NCI-H2081 (cell line): Measurements from ENCODE around the gene ERVMER34-1.

Source experiments
- DNase-seq, 2 experiments: peaks; one replicate each; lab custom pipeline; 2025; lab: John Stamatoyannopoulos, UW

ERVMER34-1 gene

DNA sequence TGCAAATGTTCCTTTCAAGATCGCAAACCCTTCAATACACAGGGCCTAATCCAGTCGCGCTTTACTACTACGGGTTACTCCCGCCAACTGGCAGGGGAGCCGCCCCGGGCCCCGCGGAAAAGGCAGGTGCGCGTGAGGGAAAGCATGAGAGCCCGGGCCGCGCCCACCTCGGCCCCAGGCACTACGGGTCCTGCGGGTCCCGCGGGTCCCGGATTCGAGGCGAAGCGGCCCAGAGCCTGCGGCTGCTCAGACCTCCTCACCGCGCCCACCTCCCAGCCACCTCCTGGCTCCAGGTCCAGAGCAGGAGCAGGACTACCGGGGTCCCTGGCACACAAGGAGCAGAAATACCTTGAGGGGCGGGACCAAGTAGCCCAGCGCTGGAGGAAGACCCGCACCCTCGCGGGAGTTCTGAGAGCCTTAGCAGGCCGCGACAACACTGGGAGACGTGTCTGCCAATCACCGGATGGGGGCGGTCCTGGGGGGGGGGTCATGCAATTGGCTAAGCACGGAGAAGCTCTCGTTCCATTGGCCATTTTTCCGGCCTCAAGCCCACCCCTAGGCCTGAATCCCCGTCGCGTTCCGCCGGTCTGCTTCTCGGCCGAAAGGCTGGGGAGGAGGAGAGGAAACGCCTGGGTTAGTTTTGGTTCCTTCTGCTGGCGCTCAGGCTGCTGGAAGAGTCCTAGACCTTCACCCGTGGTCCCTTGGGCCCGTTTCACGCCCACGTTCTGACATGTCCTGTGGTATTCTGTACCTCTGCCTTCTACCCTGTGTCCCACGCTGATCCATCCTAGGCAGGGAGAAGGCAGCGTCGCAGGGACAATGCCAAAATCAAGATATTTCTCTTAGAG, 29.0 kb downstream of the ERVMER34-1 start:
- DNase-seq = peak; percentile 95 to 98

DNA sequence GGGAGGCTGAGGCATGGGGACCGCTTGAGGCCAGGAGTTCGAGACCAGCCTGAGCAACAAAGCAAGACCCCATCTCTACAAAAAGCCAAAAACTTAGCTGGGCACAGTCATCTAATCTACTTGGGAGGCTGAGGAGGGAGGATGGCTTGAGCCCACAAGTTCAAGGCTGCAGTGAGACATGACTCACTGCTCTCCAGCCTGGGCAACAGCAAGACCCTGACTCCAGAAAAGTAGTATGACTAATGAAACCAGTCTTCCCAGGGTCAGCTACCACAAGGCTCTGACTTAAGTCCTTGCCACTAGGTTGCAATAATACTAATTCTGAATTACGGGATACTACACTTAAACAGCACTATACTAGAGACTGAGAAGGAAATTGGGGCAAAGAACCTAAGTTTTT, 33.1 kb downstream of the ERVMER34-1 start:
- no peak for DNase-seq

DNA sequence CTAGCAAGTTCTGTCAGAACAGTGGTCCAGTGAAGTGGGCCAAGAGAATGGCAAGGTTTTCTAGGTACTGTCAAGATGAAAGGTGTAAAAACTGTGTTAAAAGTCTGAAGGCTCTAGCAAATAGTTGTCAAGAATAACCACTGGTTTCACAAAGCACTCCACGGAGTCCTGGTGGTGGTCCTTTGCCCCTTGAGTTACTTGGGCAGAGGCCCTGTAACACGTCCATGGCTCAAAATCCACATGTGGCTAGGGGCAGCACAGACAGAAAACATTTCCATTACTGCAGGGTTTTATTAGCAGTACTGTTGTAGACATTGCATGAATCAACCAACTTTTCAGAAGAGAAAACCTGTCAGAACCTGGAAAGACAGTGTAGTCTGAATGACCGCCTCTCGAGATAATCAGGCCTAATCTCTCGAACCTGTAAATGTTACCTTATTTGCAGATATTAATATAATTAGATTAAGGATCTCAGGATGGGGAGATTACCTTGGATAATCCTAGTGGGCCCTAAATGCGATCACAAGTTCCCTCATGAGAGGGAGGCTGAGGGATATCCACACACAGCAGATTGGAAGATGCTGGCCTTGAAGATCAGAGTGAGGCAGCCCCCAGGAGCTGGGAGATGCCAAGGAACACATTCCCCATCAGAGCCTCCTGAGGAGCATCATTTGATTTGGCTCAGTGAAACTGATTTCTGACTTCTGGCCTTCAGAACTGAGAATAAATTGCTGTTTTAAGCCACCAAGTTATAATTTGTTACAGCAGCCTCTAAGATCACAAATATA, 34.7 kb downstream of the ERVMER34-1 start:
- no peak for DNase-seq

DNA sequence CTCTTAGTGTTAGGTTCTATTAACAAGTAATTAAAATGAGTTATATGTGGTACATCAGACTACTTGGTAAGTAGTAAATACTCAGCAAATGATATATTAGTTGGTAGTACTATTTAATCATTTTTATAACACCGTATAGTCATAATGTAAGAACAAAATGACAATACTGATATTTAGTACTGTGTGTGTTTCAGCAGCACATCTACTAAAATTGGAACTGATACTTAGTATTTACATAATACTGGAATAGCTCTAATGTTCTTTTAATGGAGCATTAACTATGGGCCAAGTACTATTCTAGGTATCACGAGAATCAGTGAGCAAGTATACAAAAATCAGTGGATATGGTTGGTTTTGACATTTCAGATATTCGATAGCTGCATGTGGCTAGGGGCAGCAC, 35.3 kb downstream of the ERVMER34-1 start:
- DNase-seq = no peak

DNA sequence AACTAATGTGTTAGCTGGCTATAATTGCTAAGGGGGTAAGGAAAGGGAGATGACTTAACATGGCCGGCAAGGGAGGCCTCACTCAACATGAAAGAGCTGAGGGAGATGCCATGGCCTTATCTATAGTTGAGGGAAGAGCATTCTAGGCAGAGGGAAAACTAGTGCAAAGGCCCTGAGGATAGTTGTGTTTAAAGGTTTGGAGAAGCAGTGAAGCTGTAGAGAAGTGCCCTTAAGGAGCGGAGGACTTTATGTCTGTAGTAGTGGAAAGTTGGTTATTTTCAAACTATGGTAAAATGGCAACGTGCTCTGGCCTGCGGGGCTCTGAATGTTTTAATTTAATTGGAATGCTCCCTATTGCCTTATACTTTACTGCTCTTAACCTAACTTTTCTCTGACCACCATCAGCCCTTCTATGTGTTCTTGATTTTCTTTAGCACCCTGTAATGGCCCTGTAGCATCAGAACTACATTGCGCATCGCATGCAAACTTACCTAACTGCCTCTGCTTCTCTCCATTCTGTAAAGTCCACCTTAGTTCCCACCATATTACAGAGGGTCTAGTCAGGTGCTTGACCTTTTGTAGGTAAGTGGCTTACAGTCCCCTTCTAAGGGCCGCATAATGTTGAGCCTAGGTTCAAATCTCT, 35.8 kb downstream of the ERVMER34-1 start:
- DNase-seq = no peak

DNA sequence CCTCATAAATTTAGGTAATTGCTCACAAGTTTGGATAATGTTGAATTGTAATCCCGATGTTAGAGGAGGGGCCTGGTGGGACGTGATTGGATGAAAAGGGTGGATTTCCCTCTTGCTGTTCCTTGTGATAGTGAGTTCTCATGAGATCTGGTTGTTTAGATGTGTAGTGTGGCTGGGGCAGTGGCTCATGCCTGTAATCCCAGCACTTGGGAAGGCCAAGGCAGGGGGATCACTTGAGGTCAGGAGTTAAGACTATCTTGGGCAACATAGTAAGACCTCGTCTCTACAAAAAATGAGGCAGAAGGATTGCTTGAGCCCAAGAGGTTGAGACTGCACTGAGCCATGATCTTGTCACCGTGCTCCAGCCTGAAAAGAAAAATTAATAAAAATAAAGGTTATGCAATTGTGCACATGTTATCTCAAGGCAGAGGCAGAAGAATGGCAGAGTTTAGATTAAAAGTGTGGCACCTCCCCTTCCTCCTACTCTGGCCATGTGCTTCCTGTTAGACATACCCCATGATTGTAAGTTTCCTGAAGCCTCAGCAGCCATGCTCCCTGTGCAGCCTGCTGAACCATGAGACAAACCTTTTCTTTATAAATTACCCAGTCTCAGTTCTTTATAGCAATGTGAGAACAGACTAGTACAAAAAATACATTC, 36.5 kb downstream of the ERVMER34-1 start:
- no peak for DNase-seq

DNA sequence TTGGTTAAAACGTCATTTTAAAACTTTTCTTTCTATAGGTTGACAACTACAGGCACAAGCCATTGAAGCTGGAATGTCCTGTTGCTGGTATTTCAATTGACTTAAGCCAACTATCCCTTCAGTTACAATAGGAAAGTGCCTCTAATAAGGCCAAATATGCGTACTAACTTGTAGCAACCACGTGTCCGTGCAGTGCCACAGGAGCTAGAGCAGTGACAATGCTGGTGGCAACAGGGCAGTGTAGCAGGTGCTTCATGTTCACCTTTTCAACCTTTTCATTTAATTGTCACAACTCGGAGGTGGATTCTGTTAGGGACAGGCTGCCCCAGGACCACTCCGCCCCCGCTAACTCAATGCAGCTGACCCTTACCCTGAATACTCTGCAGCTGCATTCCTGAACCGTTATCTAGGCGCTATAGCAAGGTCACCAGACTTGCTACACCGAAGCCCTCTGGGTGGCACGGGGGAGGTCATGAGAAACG, 37.7 kb downstream of the ERVMER34-1 start:
- DNase-seq = no peak

DNA sequence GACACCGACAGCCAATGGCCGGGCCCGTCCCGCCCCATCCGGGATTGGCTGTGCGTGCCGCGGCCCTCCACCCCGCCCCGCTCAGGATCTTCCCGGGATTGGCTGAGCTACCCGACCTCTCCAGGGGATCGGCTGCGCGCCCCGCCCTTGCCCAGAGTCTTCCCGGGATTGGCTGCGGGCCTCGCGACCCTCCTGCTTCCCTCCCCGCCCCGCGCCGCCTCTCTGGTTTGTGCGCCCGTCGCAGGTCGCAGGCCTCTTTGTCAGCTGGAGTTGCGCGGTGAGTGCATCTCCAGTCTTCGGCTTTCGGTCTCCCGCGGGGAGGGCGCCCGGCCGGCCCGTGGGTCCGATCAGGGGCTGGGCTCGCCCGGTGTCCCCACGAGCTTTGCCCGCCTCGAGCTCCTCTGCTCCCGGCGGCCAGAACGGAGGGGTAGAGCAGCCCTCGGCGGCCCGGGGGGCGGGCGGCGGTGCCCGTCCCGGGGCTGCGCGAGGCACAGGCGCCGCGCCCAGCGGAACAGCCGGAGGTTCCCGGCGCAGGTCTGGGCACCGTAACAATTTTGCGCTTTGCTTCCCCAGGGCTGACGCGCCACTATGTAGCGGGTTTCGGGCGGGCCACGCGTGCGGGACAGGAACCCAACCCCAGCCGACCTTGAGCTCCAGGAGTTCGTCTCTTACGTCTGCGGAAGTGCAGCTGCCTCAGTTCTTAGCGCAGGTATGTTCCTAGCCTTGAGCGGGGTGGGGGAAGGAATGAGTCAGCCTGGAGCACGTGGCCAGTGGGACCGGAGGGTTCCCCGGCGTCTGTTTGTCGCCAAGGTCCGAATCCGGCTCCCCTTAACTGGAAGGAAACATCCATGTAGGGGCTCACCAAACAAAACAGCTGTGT, 38.7 kb downstream of the ERVMER34-1 start:
- peak; percentile 97 to 98 for DNase-seq

DNA sequence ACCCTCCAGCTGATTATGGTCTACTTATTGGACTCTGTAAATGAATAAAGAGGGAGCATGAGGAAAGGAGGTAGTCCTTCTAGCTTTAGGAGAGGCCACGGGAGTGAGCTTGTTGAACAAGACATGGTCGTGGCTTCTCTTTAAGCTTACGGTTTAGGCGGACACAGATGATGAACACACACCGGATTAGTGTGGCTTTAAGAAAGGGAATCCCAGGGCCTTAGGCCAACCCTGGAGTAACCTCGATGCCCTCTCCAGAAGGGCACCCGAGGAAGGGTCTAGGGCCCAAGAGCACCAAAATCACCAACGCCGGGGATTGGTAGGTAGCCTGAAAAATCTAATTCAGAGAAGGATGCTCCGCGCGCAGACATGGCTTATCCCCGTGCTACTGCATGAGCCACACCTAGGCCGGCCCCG, 39.4 kb downstream of the ERVMER34-1 start:
- DNase-seq = no peak

DNA sequence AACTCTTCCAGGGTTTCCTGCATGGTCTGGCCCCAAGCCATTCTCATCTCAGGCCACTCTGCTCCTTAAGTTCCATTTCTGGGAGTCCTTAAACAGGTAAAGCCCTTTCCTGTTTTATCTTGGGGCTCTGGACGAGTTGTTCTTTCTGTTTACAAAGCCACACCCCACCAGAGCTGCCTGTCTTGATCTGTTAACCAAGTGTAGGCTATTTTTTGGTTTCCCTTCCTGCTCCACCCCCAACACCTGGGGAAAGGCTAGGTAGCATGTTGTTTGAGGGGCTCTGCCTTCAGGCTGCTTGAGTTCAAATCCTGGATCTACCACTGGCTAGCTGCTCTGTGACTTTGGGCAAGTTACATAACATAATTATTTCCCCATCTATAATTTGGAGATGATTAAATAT, 40.0 kb downstream of the ERVMER34-1 start:
- no peak for DNase-seq

DNA sequence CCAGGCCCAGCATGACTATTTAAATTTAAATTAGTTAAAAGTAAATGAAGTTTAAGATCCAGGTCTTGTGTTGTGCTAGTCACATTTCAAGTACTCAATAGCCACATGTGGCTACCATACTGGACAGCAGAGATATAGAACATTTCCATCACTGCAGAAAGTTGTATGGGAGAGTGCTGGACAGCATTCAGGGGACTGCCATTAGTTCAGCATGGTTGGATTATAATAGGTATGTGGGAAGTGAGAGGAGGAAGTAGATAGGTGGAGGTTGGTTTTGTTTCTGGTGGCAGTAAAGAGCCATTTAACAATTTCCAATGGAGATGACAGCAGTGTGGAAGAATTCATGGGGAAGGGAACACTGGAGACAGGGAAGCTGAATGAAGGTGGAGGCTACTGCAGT, 42.1 kb downstream of the ERVMER34-1 start:
- no peak for DNase-seq

DNA sequence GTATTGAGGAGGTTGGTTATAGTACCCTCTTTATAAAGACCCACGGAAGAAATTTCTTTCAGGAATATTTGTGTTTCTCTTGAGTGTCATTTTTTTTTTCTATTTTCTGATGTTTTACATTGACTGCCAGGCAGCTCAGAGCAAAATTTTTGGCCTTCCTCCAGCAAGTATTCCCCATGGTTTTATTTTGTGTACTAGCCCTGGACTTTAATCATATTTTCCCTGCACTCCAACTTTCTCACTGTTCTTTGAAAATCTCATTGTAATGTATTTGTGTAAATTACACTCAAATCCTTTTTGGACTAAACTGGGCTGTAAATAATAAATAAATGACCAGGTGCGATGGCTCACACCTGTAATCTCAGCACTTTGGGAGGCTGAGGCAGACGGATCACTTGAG, 46.6 kb downstream of the ERVMER34-1 start:
- DNase-seq = no peak

DNA sequence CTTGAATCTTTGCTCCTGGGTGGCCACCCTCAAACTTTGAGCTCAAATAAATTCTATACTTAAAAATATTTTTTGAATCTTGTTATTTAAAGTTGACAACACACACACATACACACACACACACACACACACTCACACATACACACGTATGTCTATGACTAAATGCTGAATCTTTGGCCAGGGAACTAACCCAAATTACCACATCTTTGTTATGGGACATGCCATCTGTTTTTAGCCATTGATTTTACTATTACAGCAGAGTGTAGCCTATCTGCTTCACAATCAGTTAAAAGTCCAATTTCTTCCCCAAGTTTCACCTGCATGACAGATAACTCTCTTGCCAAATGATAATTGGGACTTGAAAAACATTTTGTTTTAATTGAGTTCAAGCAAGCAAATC, 47.1 kb downstream of the ERVMER34-1 start:
- DNase-seq = no peak

DNA sequence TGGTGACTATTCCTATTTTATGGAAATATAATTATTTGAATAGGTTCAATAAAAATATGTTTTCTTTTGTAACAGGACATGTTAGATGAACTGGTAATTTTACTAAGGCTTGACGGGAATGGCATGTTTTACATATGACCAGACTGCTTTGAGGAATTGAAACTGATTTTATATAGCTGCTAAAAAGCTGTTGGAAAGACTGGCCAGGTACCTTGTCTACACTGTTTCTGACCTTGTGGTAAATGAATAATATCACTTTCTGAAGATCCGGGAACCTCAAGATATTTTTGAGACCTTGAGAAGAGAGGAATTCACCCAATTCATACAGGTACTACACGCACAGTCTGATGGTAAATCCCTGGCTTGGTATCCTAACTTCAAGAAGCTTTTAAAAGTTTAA, 50.0 kb downstream of the ERVMER34-1 start:
- no peak for DNase-seq

DNA sequence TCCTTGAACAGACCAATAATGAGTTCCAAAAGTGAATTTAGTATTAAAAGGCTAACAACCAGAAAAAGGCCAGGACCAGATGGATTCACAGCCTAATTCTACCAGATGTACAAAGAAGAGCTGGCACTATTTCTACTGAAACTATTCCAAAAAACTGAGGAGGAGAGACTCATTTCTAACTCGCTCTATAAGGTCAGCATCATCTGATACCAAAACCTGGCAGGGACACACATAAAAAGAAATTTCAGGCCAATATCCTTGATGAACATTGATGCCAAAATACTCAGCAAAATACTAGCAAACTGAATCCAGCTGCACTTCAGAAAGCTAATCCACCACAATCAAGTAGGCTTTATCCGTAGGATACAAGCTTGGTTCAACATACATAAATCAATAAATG, 56.3 kb downstream of the ERVMER34-1 start:
- no peak for DNase-seq

DNA sequence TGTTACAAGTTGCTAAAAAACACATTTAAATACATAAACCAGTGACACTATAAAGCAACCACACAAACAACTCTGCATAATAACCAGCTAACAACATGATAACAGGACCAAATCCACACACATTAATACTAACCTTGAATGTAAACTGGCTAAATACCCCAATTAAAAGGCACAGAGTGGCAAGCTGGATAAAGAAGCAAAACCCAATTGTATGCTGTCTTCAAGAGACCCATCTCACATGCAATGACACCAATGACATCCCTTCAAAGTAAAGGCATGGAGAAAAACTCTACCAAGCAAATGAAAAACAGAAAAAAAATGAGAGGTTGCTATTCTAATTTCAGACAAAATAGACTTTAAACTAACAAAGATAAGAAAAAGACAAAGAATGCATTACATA, 57.7 kb downstream of the ERVMER34-1 start:
- DNase-seq = no peak
